DMS79 treated with DMSO at 0.1 percent for 48 hours (cell line): ENCODE measurements around the gene CDH4.

Source experiments
- DNase-seq: peaks from one replicate; lab custom pipeline; 2025; lab: John Stamatoyannopoulos, UW

The CDH4 gene

GRCh38 chr20:61915101-61915500, 663.0 kb downstream of the CDH4 start:
- no peak for DNase-seq

GRCh38 chr20:61916318-61916891, 664.3 kb downstream of the CDH4 start:
- no peak for DNase-seq

- no peak for DNase-seq
Observed at GRCh38 chr20:61917474-61918145, 665.5 kb downstream of the CDH4 start.

GRCh38 chr20:61918548-61918947, 666.5 kb downstream of the CDH4 start:
- no peak for DNase-seq

DNA sequence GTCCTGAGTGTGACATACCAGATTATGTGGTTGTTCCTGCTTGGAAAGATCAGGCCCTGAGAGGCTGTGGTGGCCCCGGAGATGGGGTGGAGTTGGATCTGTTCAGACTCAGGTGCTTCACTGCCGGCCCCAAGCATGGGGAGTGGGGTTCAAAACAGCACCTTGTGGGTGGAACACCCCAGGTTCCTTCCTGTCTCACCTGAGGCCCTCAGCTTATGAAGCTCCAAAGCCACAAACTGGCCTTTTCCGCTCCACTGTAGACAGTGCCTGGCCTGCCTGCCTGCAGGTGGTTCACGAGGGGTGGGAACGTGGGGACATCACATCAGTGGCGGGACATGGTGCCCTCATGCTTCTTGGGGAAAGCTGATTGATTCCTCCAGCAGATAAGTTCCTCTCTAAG, 667.2 kb downstream of the CDH4 start:
- no peak for DNase-seq

GRCh38 chr20:61919675-61920365, 667.8 kb downstream of the CDH4 start:
- no peak for DNase-seq

DNA sequence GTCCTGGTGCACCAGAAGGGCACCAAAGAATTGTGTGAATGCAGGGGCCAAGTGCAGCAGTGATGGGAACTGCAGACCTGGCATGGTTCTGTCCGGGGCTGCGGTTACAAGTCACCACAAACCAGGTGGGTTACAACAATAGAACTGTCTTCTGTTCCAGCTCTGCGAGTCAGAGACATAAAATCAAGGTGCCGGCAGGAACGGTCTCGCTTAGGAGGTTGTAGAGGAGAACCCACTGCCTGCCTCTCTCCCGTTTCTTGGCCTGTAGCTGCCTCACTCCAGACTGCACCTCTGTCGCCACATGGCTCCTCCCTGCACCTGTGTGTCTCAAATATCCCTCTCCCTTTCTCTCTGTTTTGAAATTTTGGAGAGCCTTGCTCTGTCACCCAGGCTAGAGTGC, 670.4 kb downstream of the CDH4 start:
- DNase-seq: no peak

DNA sequence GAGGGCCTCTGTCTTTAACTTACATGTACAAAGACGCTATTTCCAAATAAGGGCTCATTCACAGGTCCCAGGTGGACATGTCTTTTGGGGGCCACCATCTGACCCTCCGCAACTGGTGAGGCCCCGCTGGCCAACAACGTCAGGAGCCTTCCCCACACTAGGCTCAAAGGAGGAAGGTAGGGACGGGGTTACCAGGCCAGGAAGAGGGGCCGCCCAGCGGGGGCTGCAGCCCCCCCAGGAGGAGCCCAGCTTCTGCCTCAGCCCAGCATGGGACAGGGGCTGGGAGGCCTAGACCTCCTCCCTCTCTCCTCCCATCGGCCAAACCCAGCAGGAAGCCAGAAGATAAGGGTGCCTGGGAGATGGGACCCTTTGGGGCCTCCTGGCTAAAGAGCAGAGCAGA, 670.9 kb downstream of the CDH4 start:
- no peak for DNase-seq

DNA sequence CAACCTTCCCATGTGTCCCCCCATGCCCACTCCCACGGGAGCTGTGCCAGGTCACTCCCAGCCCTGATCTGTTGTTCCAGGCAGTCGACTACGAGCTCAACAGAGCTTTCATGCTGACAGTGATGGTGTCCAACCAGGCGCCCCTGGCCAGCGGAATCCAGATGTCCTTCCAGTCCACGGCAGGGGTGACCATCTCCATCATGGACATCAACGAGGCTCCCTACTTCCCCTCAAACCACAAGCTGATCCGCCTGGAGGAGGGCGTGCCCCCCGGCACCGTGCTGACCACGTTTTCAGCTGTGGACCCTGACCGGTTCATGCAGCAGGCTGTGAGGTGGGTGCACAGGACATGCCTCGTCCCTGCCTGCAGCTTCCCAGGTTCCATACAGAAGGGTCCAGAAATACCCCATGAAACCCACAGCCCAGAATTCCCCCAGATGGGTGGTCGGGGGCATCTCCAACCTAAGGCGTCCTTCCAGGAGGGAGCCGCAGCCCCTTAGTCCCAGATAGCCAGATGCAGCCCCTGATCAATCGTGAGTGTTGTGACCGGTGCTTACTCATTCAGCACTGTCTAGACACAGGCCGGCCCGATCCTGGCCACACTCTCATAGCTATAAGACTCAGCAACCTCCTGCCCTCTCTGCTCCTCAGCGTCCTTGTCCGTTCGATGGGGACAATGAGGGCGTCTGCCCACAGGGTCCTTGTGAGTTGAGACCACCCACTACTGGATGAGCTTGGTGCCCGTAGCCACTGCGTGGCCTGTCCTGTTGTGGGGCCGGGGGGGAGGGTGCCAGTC, 671.5 kb downstream of the CDH4 start:
- DNase-seq: no peak

GRCh38 chr20:61924211-61924857, 672.3 kb downstream of the CDH4 start:
- DNase-seq: no peak

- DNase-seq: no peak
Observed at GRCh38 chr20:61924858-61925554, 672.9 kb downstream of the CDH4 start.

DNA sequence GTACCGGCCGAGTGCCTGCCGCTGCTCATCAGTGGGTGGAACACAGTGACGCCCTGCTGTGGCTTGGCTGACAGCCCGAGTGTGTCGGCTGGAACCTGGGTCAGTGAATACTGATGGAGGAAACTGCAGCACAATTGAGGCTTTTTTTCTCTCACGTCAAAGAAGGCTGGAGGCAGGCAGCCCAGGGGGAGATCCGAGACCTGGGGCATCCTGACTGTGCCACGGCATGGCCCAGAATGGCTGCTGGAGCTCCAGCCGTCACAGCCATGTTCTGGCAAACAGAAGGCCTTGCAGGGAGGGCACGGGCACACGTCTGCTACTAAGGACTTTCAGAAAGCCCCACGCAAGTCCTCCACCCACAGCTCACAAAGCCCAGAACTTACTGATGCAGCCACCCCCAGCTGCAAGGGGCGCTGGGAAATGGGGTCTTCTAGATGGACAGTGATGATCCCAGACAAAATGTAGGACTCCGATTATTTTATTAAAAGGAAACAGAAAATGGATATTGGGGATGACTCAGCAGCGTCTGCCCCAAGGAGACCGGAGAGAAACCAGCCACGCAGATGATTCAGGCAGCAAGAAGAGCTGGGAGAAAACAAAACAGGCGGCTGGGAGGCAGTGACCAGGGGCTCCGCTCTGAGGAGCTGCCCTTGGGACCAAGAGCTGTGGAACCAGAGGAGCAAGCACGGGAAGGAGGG, 673.6 kb downstream of the CDH4 start:
- DNase-seq: peak; percentile 25

- DNase-seq: no peak
Observed at GRCh38 chr20:61926253-61926613, 674.2 kb downstream of the CDH4 start.

DNA sequence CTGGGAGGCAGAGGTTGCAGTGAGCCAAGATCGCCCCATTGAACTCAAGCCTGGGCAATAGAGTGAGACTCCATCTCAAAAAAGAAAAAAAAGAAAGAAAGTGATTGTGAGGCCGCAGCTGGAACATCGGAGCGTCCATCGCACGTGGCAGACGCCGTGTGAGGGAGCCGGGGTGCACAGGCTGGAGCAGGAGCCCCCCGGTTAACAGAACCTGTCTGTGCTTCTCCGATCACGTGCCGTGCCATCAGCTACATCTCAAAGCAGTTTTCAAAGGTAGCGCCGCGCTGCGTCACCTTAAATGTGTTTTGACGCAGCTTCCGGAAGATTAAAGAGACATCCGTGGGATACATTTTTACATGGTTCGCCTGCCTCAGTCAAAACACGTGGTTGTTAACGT, 674.7 kb downstream of the CDH4 start:
- no peak for DNase-seq

GRCh38 chr20:61927193-61927825, 675.2 kb downstream of the CDH4 start:
- DNase-seq: no peak

DNA sequence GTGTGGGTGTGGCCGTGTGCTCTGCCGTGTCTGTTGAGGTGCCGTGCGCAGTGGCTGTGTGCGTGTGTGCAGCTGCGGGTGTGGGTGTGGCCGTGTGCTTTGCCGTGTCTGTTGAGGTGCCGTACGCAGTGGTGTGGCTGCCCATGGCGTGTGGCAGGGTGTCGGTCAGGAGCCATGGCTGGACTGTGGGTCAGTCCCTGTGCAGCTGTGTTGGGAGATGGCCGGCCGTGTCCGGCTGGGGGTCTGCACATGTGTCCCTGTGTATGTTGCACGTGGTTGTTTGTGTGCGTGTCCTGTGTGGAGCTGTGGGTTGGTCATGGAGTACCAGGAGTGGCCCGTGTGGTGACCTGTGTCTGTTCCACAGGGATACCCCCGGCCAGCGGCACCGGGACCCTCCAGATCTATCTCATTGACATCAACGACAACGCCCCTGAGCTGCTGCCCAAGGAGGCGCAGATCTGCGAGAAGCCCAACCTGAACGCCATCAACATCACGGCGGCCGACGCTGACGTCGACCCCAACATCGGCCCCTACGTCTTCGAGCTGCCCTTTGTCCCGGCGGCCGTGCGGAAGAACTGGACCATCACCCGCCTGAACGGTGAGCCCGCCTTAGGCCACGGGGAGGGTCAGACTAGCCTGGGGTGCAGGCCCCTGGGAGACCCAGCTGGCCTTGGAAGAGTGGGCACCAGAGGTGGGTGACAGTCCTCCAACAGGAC, 675.9 kb downstream of the CDH4 start:
- no peak for DNase-seq

- DNase-seq: no peak
Observed at GRCh38 chr20:61929561-61929960, 677.5 kb downstream of the CDH4 start.

DNA sequence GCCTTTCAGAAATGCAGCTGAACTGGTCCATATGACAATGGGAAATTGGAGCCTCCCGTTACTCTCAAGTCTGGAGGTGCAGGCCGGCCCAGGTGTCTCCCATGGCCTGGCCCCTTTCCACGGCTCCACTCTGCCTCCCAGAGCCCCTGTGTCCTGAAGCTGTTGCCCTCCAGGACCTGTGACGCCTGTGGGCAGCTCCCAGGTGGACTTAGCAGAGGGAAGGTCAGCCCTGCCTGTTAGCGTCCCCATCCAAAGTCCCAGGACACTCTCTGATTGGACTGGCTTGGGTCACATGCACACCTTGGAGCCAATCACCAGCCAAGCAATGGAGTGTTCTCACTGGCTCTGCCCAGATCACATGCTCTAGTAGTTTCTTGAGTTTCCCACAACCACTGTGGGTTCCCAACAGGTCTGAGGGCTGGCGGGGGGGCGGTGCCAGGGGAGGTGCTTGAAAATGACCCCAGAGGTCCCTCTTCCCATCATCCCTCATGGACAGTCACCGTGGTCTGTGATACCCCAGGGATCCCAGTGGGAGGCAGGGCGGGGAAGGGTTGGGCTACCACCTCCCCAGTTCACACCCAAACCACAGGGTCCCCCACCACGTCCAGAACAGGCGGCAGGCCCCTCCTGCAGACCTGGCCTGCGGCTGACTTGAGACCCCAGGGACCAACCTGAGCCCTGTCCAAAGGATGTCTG, 678.1 kb downstream of the CDH4 start:
- no peak for DNase-seq

DNA sequence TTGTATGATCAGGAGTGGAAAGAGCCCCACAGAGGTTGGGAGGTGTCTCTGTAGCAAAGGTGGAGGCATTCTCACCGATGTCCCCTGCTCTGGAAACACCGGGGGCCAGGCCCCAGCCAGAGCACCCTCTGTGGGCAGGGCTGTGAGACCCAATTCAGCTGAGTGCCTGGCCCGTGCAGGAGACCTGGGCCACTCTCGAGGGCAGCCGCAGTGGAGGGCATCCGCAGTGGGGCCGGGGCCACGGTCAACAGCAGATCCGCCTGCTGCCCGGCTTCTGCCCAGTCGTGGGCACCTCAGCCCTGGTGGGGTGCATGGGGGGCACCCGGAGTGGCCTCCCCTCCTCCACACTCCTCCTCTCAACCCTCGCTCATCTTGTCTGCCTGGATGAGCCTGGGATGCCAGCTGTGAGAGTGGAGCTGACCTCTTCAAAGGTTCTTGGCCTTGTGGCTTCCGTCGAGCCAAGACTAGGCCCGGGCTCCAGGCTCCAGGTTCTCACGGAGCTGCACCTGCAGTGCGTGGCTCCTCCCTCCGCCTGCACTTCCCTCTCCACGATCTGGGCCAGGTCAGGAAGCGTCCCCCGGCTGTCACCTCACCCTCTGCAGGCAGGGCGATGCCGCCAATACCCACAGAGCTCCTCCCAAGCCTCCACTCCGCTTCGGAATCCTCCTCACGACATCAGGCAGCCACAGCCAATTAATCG, 678.9 kb downstream of the CDH4 start:
- no peak for DNase-seq
